ENCODE data around the gene ERC2. TPM values are rescaled to one million over a fixed set of nuclear protein-coding genes. Genes with fewer than 3 reads are reported as not detected.

ERC2 gene
- total and polyA plus RNA-seq, 2 donors (not counting 3 experiments of a cell fraction or from before 2014, with no cell fraction given): 5.6 to 15.5 TPM

DNA sequence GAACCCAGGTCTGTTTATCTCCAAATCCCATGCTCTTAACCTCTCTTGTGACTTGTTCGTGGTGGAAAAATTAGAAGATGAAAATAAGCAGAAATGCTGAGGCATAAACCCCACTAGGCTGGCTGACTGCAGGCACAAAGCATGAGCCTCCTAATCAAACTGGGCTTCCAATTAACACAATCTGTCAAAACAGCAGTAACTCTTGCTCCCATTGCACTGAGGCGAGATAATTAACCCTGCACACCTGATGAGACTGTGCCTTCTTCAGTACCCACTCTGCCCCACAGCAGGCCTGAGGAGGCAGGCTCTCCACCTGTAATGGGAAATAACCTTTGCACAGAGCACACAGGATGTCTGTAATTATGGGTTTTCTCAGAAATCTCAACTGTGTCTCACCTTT lies 696.8 kb downstream of the ERC2 start:
- no peak for DNase-seq (ENCODE audit: low read depth, low spot score)
- Histone ChIP-seq H2AFZ (ENCODE audit: low read depth, low read length) (no peak overlapping the region), H3K9ac (replicated peaks; ENCODE audit: extremely low read depth, insufficient read depth, low read length) (no peak overlapping the region), H3K9me1 (replicated peaks; ENCODE audit: control insufficient read depth, extremely low read depth, insufficient read depth, low read length) (no peaks in the 10 kb centered on the region), H3K4me2 (ENCODE audit: insufficient read depth, low read length) (no peak overlapping the region), H3K4me3 (replicated peaks in 1 of 3; ENCODE audit: insufficient read depth in 1 of 3, low read depth in 1 of 3, low read length in 3 of 3) (no peak overlapping the region), H3K79me2 (ENCODE audit: control insufficient read depth, insufficient read depth, low read length) (no peaks in the 10 kb centered on the region), H3K27me3 (ENCODE audit: control insufficient read depth in 2 of 2, insufficient read depth in 2 of 2, low read length in 2 of 2) (no peaks in the 10 kb centered on the region), H3K27ac (ENCODE audit: insufficient read depth, low read depth, low read length) (no peak overlapping the region), H3K4me1 (ENCODE audit: control insufficient read depth, extremely low read depth, insufficient read depth, low read length) (no peaks in the 10 kb centered on the region), H3K9me3 (replicated peaks; ENCODE audit: control insufficient read depth, insufficient read depth, low read length) (no peaks in the 10 kb centered on the region), H3K36me3 (ENCODE audit: control insufficient read depth in 2 of 2, extremely low read depth in 1 of 2, insufficient read depth in 2 of 2, low read length in 2 of 2) (no peaks in the 10 kb centered on the region), H4K20me1 (replicated peaks; ENCODE audit: control insufficient read depth, extremely low read depth, insufficient read depth, low read length) (no peaks in the 10 kb centered on the region)
- ChIA-PET POLR2A (no interaction called here), CTCF (no interaction called here)
- intact Hi-C loops (cut with micrococcal nuclease): no loop called here
- dilution Hi-C loops (cut with MboI; ENCODE audit: extremely low pct_ligation_motif_present, low sequenced_read_pairs): no loop called here
- no TSS peak for BruUV-seq (replicated peaks)
- no peak for FAIRE-seq
- TF ChIP-seq EZH2 (IDR thresholded peaks at IDR 0.05; ENCODE audit: borderline replicate concordance, low read depth, low read length, severe bottlenecking) (no peak), FOS (IDR thresholded peaks at IDR 0.05; ENCODE audit: borderline replicate concordance, insufficient read depth, low read length) (no peak), POLR2A (IDR thresholded peaks at IDR 0.05; ENCODE audit: low read depth, low read length) (no peak), JUN (IDR thresholded peaks at IDR 0.05; ENCODE audit: borderline replicate concordance, insufficient read depth, insufficient read length, low read depth) (no peak), MYC (IDR thresholded peaks at IDR 0.05; ENCODE audit: low read depth, low read length) (no peak), CTCF (IDR thresholded peaks at IDR 0.05; ENCODE audit: extremely low read depth in 1 of 2, insufficient read depth in 1 of 2, low read depth in 1 of 2, low read length in 2 of 2) (no peak), GATA2 (IDR thresholded peaks at IDR 0.05; ENCODE audit: insufficient read depth, insufficient read length, low read depth, low read length) (no peak), MAX (IDR thresholded peaks at IDR 0.05; ENCODE audit: insufficient read depth, insufficient read length) (no peak), POLR2AphosphoS5 (IDR thresholded peaks at IDR 0.05; ENCODE audit: insufficient read depth, low read depth, low read length) (no peak)
